GM10266 (cell line): ENCODE measurements around the gene IGSF21.

Source experiments
- DNase-seq: peaks from one replicate; pipeline ENCODE4 v3.0.0; 2012; ENCODE audit errors: extremely low spot score
- TF ChIP-seq, protein P1 (sequence below): IDR thresholded peaks from 2 replicates; pipeline ENCODE4 v1.5.1; 2012; ENCODE audit warnings: mild to moderate bottlenecking, low read depth; ENCODE audit not compliant: control insufficient read depth, insufficient read depth; ENCODE audit errors: missing control alignments

The IGSF21 gene

DNA sequence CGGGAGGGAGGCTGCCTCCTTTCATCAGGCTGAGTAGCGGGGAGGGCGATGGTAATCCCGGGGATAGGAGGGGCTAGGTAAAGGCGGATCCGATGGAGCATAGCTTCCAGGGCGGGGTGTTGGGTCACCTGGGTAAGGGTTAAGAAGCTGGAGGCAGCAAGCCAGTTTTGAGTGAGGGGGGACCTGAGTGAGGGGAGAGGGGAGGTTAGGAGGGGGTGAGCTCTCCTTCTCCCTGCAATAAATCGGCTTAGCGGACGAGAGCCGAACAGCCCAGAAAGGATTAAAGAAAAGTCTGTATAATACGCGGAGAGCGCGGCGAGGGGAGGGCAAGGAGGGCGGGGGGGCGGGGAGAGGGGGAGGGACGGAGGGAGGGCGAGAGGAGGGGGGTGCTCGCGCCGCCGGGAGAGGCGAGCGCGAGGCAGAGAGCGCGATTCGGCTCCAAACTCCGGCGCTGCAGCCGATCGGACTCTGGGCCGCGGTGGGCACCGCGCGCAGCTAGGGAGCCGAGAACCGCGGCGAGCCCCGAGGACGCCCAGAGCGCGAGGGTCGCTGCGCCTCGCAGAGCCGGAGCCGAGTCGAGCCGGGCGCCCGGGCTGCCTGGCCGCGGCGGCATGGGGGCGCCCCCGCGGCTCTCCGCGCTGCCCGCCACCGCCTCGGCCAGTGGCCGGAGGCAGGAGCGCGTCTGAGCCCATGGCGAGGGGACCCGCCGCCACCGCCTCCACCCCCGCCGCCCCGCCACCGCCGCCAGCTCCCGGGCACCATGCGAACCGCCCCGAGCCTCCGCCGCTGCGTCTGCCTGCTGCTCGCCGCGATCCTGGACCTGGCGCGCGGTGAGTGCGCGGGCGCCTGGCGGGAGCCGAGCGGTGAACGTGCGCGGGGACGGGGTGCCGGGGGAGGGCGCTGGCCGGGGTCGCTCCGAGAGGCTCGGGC lies at the start of gene IGSF21:
Gene IGSF21, plus strand, starts transcription at position 430 of the 930 bp plus-strand sequence. Its CDS starts 331 bp downstream, at position 761.
- TF ChIP-seq, protein P1, sequence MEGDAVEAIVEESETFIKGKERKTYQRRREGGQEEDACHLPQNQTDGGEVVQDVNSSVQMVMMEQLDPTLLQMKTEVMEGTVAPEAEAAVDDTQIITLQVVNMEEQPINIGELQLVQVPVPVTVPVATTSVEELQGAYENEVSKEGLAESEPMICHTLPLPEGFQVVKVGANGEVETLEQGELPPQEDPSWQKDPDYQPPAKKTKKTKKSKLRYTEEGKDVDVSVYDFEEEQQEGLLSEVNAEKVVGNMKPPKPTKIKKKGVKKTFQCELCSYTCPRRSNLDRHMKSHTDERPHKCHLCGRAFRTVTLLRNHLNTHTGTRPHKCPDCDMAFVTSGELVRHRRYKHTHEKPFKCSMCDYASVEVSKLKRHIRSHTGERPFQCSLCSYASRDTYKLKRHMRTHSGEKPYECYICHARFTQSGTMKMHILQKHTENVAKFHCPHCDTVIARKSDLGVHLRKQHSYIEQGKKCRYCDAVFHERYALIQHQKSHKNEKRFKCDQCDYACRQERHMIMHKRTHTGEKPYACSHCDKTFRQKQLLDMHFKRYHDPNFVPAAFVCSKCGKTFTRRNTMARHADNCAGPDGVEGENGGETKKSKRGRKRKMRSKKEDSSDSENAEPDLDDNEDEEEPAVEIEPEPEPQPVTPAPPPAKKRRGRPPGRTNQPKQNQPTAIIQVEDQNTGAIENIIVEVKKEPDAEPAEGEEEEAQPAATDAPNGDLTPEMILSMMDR, result no peak
- no peak for DNase-seq

DNA sequence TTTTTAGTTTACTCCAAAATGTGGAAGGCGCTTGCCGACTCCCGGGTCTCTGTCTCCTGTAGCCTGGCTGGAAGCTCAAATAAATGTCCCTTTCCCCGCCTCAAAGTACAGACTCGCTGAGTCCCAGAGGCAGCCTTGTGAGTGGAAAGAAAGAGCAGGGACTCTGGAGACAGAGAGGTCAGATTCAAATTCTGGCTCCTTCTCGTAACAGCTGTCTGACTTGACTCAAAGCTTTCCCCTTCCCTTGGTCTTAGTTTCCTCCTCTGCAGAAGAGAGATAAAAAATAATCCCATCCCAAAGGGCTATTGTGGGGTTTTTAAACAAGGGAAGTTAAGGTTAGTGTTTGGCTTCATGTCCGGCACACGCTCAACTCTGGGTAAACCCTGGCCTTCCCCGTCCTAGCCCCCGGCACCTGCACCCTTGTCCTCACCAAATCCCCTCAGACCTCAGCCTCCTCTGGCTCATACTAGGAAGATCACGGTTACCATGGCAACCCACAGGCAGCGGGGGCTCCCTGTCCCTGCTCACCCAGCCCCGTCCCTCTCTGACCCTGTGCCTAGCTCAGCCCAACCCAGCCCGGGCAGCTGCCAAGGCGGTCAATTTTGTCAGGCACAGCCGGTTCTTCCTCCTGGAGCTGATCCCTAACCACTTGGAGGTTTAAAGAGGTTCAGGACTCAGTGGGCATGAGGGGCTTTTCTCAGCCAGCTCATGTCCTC lies 49.2 kb upstream of the IGSF21 start:
- DNase-seq, result no peak

DNA sequence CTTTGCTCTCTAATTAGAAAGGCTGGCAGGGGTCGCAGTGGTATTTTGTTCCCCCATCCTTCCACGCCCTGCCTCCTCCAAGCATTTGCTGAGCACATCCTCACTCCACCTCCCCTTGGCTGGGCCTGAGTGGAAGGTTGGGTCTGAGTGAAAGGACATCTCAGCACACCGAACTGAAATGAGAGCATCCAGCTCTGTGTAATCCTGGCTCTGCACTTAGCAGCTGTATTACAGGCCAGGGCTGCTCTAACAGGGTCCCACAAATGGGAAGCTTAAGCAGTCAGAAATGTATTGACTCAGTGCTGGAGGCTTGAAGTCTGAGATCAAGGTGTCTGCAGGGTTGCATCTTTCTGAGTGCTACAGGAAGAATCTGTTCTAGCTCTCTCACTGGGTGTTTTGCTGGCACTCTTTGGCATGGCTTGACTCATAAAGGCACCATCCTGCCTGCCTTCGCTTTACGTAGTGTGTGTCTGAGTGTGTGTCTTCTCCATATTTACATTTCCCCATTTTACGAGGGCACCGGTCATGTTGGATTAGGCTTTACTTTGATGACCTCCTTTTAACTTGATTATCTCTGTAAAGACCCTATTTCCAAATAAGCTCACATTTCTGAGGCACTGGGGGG lies 48.5 kb upstream of the IGSF21 start:
- no peak for DNase-seq
- TF ChIP-seq, protein P1, result no peak

More for the DNA sequence above, 49.2 kb upstream of the IGSF21 start:
- TF ChIP-seq, protein P1, result no peak

DNA sequence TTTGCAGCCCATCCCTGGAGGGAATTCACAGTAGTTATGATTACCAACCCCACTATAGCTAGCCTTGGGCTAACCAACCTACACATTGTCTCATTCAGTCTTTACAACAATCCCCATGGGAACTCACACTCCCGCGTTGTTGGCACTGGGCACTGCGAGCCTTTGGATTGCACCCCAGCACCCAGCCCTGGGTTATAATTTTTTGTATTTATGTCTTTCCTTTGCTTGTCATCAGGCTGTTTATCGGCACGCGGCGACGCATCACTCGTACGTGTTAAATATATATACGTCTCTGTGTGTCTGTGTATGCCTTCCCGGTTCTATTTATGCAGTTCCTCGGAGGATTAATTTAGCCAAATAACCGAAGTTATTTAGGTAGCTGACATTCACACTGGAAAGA lies 47.2 kb upstream of the IGSF21 start:
- DNase-seq, result no peak
- TF ChIP-seq, protein P1, result no peak

DNA sequence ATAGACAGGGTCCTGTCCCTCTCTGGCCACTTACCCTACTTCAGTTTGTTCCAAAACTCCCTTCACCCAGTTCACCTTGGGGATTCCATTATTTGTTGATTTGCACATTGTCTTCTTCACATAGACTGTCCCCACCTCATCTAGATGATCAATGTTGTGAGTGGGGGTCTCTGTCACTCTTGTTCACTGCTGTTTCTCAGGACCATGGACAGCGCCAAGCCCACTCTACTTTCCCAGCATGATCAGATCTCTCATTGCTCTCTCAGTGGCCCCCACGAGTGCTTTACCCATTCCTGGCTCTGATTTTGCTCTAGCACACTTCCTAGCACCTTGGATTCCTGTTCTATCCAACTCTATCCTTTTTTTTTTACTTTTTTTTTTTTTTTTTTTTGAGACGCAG lies 45.4 kb upstream of the IGSF21 start:
- TF ChIP-seq, protein P1, result no peak
- DNase-seq, result no peak

DNA sequence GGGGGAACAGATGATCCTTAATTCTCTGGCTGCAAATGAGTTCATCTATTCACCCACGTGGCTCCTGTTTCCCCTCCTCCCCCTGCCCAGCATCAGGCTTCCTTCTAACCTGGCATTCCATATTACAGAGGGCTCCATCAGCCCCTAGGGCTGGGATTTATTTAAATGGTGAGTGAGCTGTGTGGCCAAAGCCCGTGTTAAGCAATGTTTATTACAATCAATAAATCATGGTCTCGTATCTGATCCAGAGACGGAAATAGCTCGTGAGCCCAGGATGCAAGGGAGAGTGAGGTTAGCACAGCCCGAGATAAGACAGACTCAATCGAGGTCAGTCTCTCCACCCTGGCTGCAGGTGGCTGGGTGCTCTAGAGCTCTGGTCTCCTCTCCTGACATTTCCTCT lies 43.1 kb upstream of the IGSF21 start:
- DNase-seq, result no peak
- TF ChIP-seq, protein P1, result no peak
